Neural cell (in vitro differentiated cells): ENCODE measurements around the gene SPECC1L.

Source experiments
- CTCF ChIP-seq: fragments of 450-650 bp; IDR thresholded peaks from 2 replicates; pipeline ENCODE4 v1.5.1; 2014; ENCODE audit warnings: antibody characterized with exemption, mild to moderate bottlenecking, moderate library complexity; ENCODE audit not compliant: poor library complexity, severe bottlenecking
- EP300 ChIP-seq: fragments of 450-650 bp; conservative IDR thresholded peaks from 2 replicates; pipeline ENCODE4 v1.6.1; 2014; ENCODE audit warnings: antibody characterized with exemption, mild to moderate bottlenecking, moderate library complexity; ENCODE audit not compliant: poor library complexity, severe bottlenecking
- EZH2 ChIP-seq: fragments of 200-600, 300-800 bp; shearing (Covaris generic), sonication (generic); IDR thresholded peaks from 2 replicates; pipeline ENCODE4 v1.6.1; 2014; ENCODE audit warnings: antibody characterized with exemption, low read length, borderline replicate concordance, mild to moderate bottlenecking; ENCODE audit not compliant: insufficient read depth, poor library complexity, severe bottlenecking
- MXI1 ChIP-seq: fragments of 450-650 bp; conservative IDR thresholded peaks from 2 replicates; pipeline ENCODE4 v1.6.1; 2014; ENCODE audit warnings: antibody characterized with exemption, mild to moderate bottlenecking; ENCODE audit not compliant: poor library complexity, severe bottlenecking
- POLR2AphosphoS5 ChIP-seq: IDR thresholded peaks from 2 replicates; pipeline ENCODE4 v1.6.1; 2012
- RAD21 ChIP-seq: fragments of 450-650 bp; conservative IDR thresholded peaks from 2 replicates; pipeline ENCODE4 v1.6.1; 2014; ENCODE audit warnings: antibody characterized with exemption, mild to moderate bottlenecking, moderate library complexity
- REST ChIP-seq: IDR thresholded peaks from 2 replicates; pipeline ENCODE4 v1.6.1; 2012; ENCODE audit warnings: borderline replicate concordance
- SMC3 ChIP-seq: fragments of 450-650 bp; conservative IDR thresholded peaks from 2 replicates; pipeline ENCODE4 v1.6.1; 2014; ENCODE audit warnings: antibody characterized with exemption, mild to moderate bottlenecking, moderate library complexity; ENCODE audit not compliant: poor library complexity
- TAF1 ChIP-seq: IDR thresholded peaks from 2 replicates; pipeline ENCODE4 v1.6.1; 2012; ENCODE audit warnings: low read depth

- no peak for TF ChIP-seq CTCF
- TF ChIP-seq MXI1: no peak
- TF ChIP-seq TAF1: no peak
- no peak for TF ChIP-seq POLR2AphosphoS5
- no peak for TF ChIP-seq EZH2
- TF ChIP-seq EP300: no peak
- no peak for TF ChIP-seq REST
- no peak for TF ChIP-seq RAD21
- no peak for TF ChIP-seq SMC3
Observed at GRCh38 chr22:24290459-24290858, 19.8 kb downstream of the SPECC1L start.
